Small intestine (tissue), 7 donors: Measurements from ENCODE around the gene EXT2. TPM values are rescaled to one million over a fixed set of nuclear protein-coding genes. Genes with fewer than 3 reads are reported as not detected.
A peak's percentile ranks its signal among the peaks of the same experiment; 100 is the strongest.

Experiments
- DNase-seq, 2 donors: peaks; one replicate each; pipeline versions ENCODE4 v3.0.0 to v3.0.0-alpha.2; 2013
- FAIRE-seq: peaks from 2 replicates; lab custom pipeline; 2012; peaks lifted over from hg19 to GRCh38; lab: Jason Lieb, UNC
- H3K27ac ChIP-seq, 3 donors: one replicate each; pipeline ENCODE4 v1.5.1; 2013; ENCODE audit warnings: low read length in 2 of 3, mild to moderate bottlenecking in 2 of 3, control low read depth in 1 of 3, inconsistent platforms in 1 of 3, low read depth in 1 of 3, moderate library complexity in 1 of 3
- H3K27me3 ChIP-seq, 3 donors: one replicate each; pipeline ENCODE4 v1.6.1; 2013; ENCODE audit warnings: low read length in 3 of 3, inconsistent platforms in 1 of 3; ENCODE audit not compliant: control insufficient read depth in 3 of 3, insufficient read depth in 3 of 3
- H3K36me3 ChIP-seq, 3 donors: one replicate each; pipeline ENCODE4 v1.6.1; 2013; ENCODE audit warnings: low read length in 3 of 3, inconsistent platforms in 1 of 3, low read depth in 1 of 3, mild to moderate bottlenecking in 1 of 3, moderate library complexity in 1 of 3; ENCODE audit not compliant: control insufficient read depth in 3 of 3, insufficient read depth in 2 of 3
- H3K4me1 ChIP-seq, 3 donors: one replicate each; pipeline ENCODE4 v1.6.1; 2013; ENCODE audit warnings: low read length in 2 of 3, inconsistent platforms in 1 of 3, low read depth in 1 of 3, mild to moderate bottlenecking in 1 of 3, moderate library complexity in 1 of 3; ENCODE audit not compliant: control insufficient read depth in 3 of 3, insufficient read depth in 2 of 3
- H3K4me3 ChIP-seq, 3 donors: one replicate each; pipeline ENCODE4 v1.5.1; 2013; ENCODE audit warnings: low read length in 3 of 3, control low read depth in 1 of 3, inconsistent platforms in 1 of 3, low read depth in 1 of 3, mild to moderate bottlenecking in 1 of 3, moderate library complexity in 1 of 3
- H3K9me3 ChIP-seq, 2 donors: one replicate each; pipeline ENCODE4 v1.6.1; 2013; ENCODE audit warnings: low read depth in 1 of 2, low read length in 1 of 2; ENCODE audit not compliant: control insufficient read depth in 2 of 2, insufficient read depth in 1 of 2
- WGBS, 3 donors: extraction: QIAGEN DNeasy Blood & Tissue Kit; methylation state at CpG; one replicate each; pipeline ENCODE4 v1.1.7; 2013; 5-methylcytosine and 5-hydroxymethylcytosine counted together
- polyA plus RNA-seq, 4 donors: library from polyadenylated mRNA; stranded (reverse) in 3 of 4; unstranded in 1 of 4; fragments of 200-250 nt in 3 of 4; fragments of 120-200 nt in 1 of 4; gene quantifications; one replicate each; pipeline versions ENCODE4 v1.2.1 to v1.2.3, GENCODE V29; 2013
- donor health status: healthy with polysubstance abuse.
- donor health status: control.
- donor health status: control.
- donor health status: Bipolar disorder and iron deficiency.
- donor health status: healthy.

The EXT2 gene
- polyA plus RNA-seq, 4 donors: 18.6 to 47.1 (median 28.6) TPM

- 79 to 99% (median 89%) methylated on average over 2 of the region's 2 CpGs for WGBS, 3 donors
- Histone ChIP-seq H3K4me1 (no peaks in the 10 kb centered on the region), H3K9me3 (no peaks in the 10 kb centered on the region), H3K27ac (no peak overlapping the region), H3K27me3 (no peaks in the 10 kb centered on the region), H3K36me3 (no peaks in the 10 kb centered on the region), H3K4me3 (no peak overlapping the region)
- FAIRE-seq: no peak
- no peak for DNase-seq
Observed at GRCh38 chr11:44180107-44180506, 84.6 kb downstream of the EXT2 start.

- Histone ChIP-seq H3K36me3 (peaks cover 0 to 2% (median 0%) of the 10 kb centered on the region in 3 donors), H3K4me3 (no peak overlapping the region), H3K27me3 (no peaks in the 10 kb centered on the region), H3K9me3 (peaks cover 0 to 22% of the 10 kb centered on the region in 2 donors), H3K27ac (no peak overlapping the region), H3K4me1 (no peaks in the 10 kb centered on the region)
- DNase-seq (no peak), FAIRE-seq (no peak)
Observed at GRCh38 chr11:44185522-44185921, 90.0 kb downstream of the EXT2 start.

- 85 to 91% (median 89%) methylated on average over 2 of the region's 2 CpGs for WGBS, 3 donors
- Histone ChIP-seq H3K27ac (no peak overlapping the region), H3K4me3 (no peak overlapping the region), H3K27me3 (no peaks in the 10 kb centered on the region), H3K4me1 (no peaks in the 10 kb centered on the region), H3K36me3 (peaks cover 0 to 5% (median 0%) of the 10 kb centered on the region in 3 donors), H3K9me3 (peaks cover 0 to 22% of the 10 kb centered on the region in 2 donors)
- DNase-seq (no peak), FAIRE-seq (no peak)
Observed at GRCh38 chr11:44186321-44186930, 90.9 kb downstream of the EXT2 start.

- DNase-seq (peak in 1 of 2 donors; percentile 17), FAIRE-seq (no peak)
- Histone ChIP-seq H3K27ac (no peak overlapping the region), H3K36me3 (peaks cover 0 to 5% (median under 1%) of the 10 kb centered on the region in 3 donors), H3K27me3 (no peaks in the 10 kb centered on the region), H3K4me3 (no peak overlapping the region), H3K9me3 (peaks cover 0 to 22% of the 10 kb centered on the region in 2 donors), H3K4me1 (no peaks in the 10 kb centered on the region)
- WGBS, 3 donors: 95 to 99% (median 96%) methylated on average over 3 of the region's 3 CpGs
Observed at GRCh38 chr11:44188643-44189042, 93.2 kb downstream of the EXT2 start.

GRCh38 chr11:44189986-44190882, 94.8 kb downstream of the EXT2 start:
- H3K27me3 ChIP-seq: no peaks in the 10 kb centered on the region
- H3K9me3 ChIP-seq: peaks cover 0 to 22% of the 10 kb centered on the region in 2 donors
- no peak overlapping the region for H3K4me3 ChIP-seq
- H3K4me1 ChIP-seq: no peaks in the 10 kb centered on the region
- no peak for FAIRE-seq
- no peak overlapping the region for H3K27ac ChIP-seq
- WGBS, 3 donors: 85 to 92% (median 90%) methylated on average over 5 of the region's 5 CpGs
- DNase-seq: no peak
- peaks cover 0 to 5% (median 3%) of the 10 kb centered on the region in 3 donors for H3K36me3 ChIP-seq

GRCh38 chr11:44190883-44191230, 95.4 kb downstream of the EXT2 start:
- DNase-seq (no peak), FAIRE-seq (no peak)
- H3K9me3 ChIP-seq: peaks cover 0 to 22% of the 10 kb centered on the region in 2 donors
- H3K4me1 ChIP-seq: no peaks in the 10 kb centered on the region
- H3K36me3 ChIP-seq: peaks cover 0 to 5% (median 3%) of the 10 kb centered on the region in 3 donors
- no peaks in the 10 kb centered on the region for H3K27me3 ChIP-seq
- no peak overlapping the region for H3K27ac ChIP-seq
- H3K4me3 ChIP-seq: no peak overlapping the region
- 92 to 99% (median 94%) methylated on average over 2 of the region's 2 CpGs for WGBS, 3 donors

GRCh38 chr11:44191322-44192016, 96.0 kb downstream of the EXT2 start:
- FAIRE-seq: no peak
- no peak for DNase-seq
- 91 to 93% (median 92%) methylated on average over 4 of the region's 4 CpGs for WGBS, 3 donors
- H3K4me3 ChIP-seq: no peak overlapping the region
- H3K27ac ChIP-seq: no peak overlapping the region
- no peaks in the 10 kb centered on the region for H3K27me3 ChIP-seq
- peaks cover 0 to 5% (median 3%) of the 10 kb centered on the region in 3 donors for H3K36me3 ChIP-seq
- H3K4me1 ChIP-seq: no peaks in the 10 kb centered on the region
- H3K9me3 ChIP-seq: peaks cover 0 to 22% of the 10 kb centered on the region in 2 donors

GRCh38 chr11:44192017-44192385, 96.5 kb downstream of the EXT2 start:
- no peaks in the 10 kb centered on the region for H3K27me3 ChIP-seq
- FAIRE-seq (no peak), DNase-seq (no peak)
- no peaks in the 10 kb centered on the region for H3K4me1 ChIP-seq
- no peak overlapping the region for H3K27ac ChIP-seq
- 91 to 95% (median 93%) methylated on average over 2 of the region's 2 CpGs for WGBS, 3 donors
- peaks cover 0 to 22% of the 10 kb centered on the region in 2 donors for H3K9me3 ChIP-seq
- H3K4me3 ChIP-seq: no peak overlapping the region
- H3K36me3 ChIP-seq: peaks cover 0 to 5% (median 3%) of the 10 kb centered on the region in 3 donors
